Regular cardiac myocyte (primary cell): Measurements from ENCODE around the gene EFEMP2. TPM values are rescaled to one million over a fixed set of nuclear protein-coding genes. Genes with fewer than 3 reads are reported as not detected.

Experiments used
- total RNA-seq: library from RNA; depleted of rRNA; stranded (reverse); fragments of >200 nt; gene quantifications from 2 replicates; pipeline ENCODE4 v1.2.3, GENCODE V29; 2014

The EFEMP2 gene
- 44.9 and 71.0 TPM in 2 replicates for total RNA-seq

DNA sequence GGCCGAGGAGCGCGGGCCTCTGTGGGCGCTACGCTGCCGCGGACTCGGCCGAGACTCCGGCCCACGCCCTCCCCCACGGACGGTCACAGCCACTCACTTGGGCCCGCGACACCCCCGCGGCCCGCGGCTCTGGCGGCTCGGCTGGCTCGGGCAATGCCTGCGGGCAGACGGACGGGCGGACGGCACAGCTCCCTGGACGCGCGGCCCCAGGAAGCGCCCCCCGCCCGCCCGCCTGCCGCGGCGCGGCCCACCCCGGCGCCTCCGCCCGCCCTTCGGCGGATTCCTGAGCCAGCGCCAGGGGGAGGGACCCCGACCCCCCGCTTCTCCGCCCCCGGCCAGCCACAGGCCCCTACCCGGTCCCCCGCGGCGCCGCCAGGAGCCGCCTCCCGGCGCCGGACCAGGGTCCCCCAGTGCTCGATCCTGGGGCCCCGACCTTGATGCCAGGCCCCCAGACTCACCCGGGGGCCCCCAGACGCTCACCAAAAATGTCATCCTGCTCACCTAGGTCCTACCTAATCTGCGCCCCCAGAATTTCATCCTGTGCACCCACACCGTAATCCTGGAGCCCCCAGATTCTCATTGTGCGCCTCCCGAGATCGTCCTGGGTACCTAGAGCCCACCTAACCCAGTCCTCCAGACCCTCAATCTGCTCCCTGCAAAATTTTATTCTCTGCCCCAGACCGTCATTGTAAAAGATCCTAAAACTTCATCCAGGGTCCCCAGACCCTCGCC is at the start of gene EFEMP2:
Gene EFEMP2 (minus strand): TSS at position 215 of the 732 bp plus-strand sequence. CDS start 446 bp downstream, outside the sequence.

DNA sequence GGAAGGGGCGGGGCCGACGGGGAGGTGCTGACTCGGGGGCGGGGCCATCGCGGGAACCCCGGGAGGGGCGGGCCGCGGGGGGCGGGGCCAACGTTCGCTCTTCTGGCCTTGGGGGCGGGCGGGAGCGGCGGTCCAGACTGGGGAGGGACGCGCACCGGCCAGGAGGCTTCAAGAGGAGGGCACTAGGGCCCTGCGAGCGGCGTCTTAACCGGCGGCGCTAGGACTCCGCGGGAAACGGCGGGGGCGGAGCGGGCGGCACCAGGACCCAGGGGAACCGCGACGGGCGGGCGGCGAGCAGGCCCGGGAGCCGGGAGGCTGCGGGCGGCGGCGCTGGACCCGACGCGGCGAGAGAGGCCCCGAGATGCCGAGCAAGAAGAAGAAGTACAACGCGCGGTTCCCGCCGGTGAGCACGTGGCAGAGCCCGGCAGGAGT is 46.6 kb upstream of the EFEMP2 start, which contains the start of gene DRAP1:
Gene DRAP1 (plus strand): TSS at position 286 of the 432 bp plus-strand sequence. CDS start 76 bp downstream, at position 362.

DNA sequence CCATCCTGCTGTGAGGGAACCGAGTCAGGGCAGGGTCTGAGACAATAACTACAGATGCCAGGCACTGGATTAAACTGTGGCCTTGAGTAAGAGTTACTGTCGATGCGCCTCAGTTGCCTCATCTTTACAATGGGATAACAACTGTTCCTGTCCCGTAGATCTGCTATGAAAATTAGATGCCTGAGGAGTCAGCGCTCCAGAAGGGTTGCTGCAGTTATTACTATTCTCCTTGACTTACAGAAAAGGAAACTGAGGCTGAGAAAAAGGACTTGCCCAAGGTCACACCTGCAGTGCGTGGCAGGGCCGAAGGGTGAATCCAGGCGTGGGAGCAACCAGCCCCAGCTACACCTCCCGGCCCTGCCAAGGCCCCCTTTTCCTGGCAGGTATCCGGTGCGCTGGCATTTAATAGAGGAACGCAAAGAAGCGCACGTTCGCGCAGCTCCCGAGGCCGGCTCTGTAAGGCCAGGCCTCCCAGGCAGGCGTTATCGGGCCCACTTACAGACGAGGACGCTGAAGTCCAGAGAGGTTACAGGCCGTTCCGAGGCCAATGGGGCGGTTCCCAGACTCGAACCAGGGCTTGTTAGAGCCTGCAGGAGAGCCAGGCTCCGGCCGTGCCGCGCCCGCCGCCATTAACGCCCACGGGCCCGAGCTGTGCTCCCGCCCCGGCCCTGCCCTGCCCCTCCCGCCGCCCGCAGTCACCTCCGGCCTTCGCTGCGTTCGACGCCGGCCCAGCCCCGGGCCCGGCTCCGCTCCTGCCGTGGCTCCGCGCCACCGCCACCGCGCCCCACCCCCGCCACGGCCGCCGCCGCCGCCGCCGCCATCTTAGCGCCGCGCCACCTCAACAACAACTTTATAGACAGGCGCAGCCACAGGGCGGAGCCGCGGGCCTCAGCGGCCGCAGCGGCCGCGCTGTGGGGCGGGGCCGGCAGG is 45.9 kb upstream of the EFEMP2 start, which contains the start of gene C11orf68:
Gene C11orf68 (minus strand): TSS at position 852 of the 930 bp plus-strand sequence. CDS start 31 bp downstream, at position 821.

GRCh38 chr11:65900125-65900898 is 27.7 kb upstream of the EFEMP2 start, which contains the start of gene FOSL1:
Gene FOSL1 (minus strand): TSS chr11:65900388. CDS start chr11:65900339, 49 bp downstream.

DNA sequence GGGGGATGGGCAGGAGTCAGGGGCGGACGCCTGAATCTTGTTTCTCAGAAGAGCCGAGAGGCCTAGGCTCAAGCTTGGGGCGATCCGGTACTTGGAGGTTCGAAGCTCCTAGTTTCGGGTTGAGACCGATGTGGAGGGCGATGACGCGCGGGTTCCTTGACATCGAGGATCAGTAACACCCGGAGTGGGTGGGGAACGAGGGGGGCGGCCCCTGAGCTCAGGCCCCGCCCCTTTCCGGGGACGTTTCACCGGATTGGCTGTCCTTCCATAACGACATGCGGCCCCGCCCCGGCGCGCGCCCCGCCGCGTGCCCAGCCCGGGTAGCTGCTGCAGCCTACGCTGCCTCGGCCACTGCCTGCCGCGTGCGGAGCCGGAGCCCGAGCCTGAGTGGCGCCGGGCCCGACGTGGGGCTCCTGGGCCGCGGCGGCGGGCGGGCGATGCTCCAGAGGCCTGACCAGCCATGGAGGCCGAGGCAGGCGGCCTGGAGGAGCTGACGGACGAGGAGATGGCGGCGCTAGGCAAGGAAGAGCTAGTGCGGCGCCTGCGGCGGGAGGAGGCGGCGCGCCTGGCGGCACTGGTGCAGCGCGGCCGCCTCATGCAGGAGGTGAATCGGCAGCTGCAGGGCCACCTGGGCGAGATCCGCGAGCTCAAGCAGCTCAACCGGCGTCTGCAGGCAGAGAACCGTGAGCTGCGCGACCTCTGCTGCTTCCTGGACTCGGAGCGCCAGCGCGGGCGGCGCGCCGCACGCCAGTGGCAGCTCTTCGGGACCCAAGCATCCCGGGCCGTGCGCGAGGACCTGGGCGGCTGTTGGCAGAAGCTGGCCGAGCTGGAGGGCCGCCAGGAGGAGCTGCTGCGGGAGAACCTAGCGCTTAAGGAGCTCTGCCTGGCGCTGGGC is 18.0 kb upstream of the EFEMP2 start, which contains the start of gene CCDC85B:
Gene CCDC85B (plus strand): TSS at position 350 of the 895 bp plus-strand sequence. CDS start 111 bp downstream, at position 461.

GRCh38 chr11:65888163-65888814 is 15.7 kb upstream of the EFEMP2 start, which contains the start of gene FIBP:
Gene FIBP (minus strand): TSS chr11:65888471. CDS start chr11:65888418, 53 bp downstream.

GRCh38 chr11:65879617-65880016 is 7.0 kb upstream of the EFEMP2 start, which contains the start of gene CTSW:
Gene CTSW (plus strand): TSS chr11:65879837. CDS start chr11:65879855, 18 bp downstream.

DNA sequence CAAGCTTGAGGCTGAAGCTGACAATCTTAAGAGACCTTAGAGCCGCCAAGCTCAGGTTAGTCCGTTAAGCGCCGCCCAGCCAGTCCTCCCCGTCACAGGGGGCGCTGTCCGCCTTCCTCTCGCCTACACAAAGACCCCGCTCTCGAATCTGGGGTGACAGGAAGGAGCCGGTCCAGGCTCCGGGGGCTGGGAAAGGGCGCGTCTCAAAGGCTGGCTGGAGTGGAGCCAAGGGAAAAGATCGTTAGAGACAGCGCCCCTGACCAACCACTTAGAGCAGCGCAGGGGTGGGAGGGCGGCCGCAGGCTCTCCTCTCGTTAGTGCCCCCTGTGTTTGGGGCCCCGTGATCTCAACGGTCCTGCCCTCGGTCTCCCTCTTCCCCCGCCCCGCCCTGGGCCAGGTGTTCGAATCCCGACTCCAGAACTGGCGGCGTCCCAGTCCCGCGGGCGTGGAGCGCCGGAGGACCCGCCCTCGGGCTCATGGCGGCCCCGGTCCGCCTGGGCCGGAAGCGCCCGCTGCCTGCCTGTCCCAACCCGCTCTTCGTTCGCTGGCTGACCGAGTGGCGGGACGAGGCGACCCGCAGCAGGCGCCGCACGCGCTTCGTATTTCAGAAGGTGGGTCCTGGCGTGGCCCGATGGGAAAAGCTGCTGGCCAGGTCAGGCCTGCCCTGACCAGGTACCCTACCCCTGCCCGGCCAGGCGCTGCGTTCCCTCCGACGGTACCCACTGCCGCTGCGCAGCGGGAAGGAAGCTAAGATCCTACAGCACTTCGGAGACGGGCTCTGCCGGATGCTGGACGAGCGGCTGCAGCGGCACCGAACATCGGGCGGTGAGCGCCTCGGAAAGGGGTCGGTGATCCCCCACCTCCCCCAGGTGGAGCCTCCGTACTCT is 12.1 kb downstream of the EFEMP2 start, which contains the start of gene MUS81:
Gene MUS81 (plus strand): TSS at position 156 of the 887 bp plus-strand sequence. CDS start 321 bp downstream, at position 477.

GRCh38 chr11:65857853-65858680 is 14.5 kb downstream of the EFEMP2 start, which contains the start of gene CFL1:
Gene CFL1 (minus strand): TSS chr11:65858180. CDS start chr11:65858099, 81 bp downstream.

GRCh38 chr11:65833297-65834030 is 39.1 kb downstream of the EFEMP2 start, which contains the start of gene SNX32:
Gene SNX32 (plus strand): TSS chr11:65833963. CDS start chr11:65834066, 103 bp downstream.

Other genes with a start within 250 kb of the EFEMP2 start
- gene SIPA1, start 234.7 kb downstream of the EFEMP2 start, total RNA-seq = 10.1 and 19.9 TPM in 2 replicates
- 12.7 and 22.6 TPM in 2 replicates for gene RELA, start 209.9 kb downstream of the EFEMP2 start, total RNA-seq
- gene KAT5, start 160.5 kb downstream of the EFEMP2 start, total RNA-seq = 33.5 and 36.6 TPM in 2 replicates
- gene RNASEH2C, start 152.0 kb downstream of the EFEMP2 start, total RNA-seq = 33.0 and 59.0 TPM in 2 replicates
- 7.7 and 8.5 TPM in 2 replicates for gene AP5B1, start 91.8 kb downstream of the EFEMP2 start, total RNA-seq
- under 0.01 TPM in 1 of 2 replicates, not detected in the other for gene OVOL1, start 85.7 kb downstream of the EFEMP2 start, total RNA-seq
- 0.38 and 2.5 TPM in 2 replicates for gene SNX32, start 38.8 kb downstream of the EFEMP2 start, total RNA-seq
- 677 and 1,304 TPM in 2 replicates for gene CFL1, start 14.6 kb downstream of the EFEMP2 start, total RNA-seq
- 45.4 and 48.7 TPM in 2 replicates for gene MUS81, start 12.4 kb downstream of the EFEMP2 start, total RNA-seq
- not detected in 2 replicates for gene CTSW, start 7.0 kb upstream of the EFEMP2 start, total RNA-seq
- gene FIBP, start 15.7 kb upstream of the EFEMP2 start, total RNA-seq = 128 and 212 TPM in 2 replicates
- gene CCDC85B, start 17.9 kb upstream of the EFEMP2 start, total RNA-seq = 80.3 and 108 TPM in 2 replicates
- gene FOSL1, start 27.6 kb upstream of the EFEMP2 start, total RNA-seq = 17.5 and 28.6 TPM in 2 replicates
- 17.1 and 21.1 TPM in 2 replicates for gene C11orf68, start 46.3 kb upstream of the EFEMP2 start, total RNA-seq
- 130 and 436 TPM in 2 replicates for gene DRAP1, start 46.6 kb upstream of the EFEMP2 start, total RNA-seq
- not detected in 2 replicates for gene TSGA10IP, start 72.7 kb upstream of the EFEMP2 start, total RNA-seq
- gene SART1, start 88.9 kb upstream of the EFEMP2 start, total RNA-seq = 28.5 and 63.6 TPM in 2 replicates
- 26.8 and 40.8 TPM in 2 replicates for gene EIF1AD, start 129.4 kb upstream of the EFEMP2 start, total RNA-seq
- 10.7 and 54.1 TPM in 2 replicates for gene BANF1, start 129.7 kb upstream of the EFEMP2 start, total RNA-seq
- 0.38 and 0.56 TPM in 2 replicates for gene CST6, start 139.2 kb upstream of the EFEMP2 start, total RNA-seq
- gene CATSPER1, start 153.7 kb upstream of the EFEMP2 start, total RNA-seq = under 0.01 and 0.19 TPM in 2 replicates
- not detected in 2 replicates for gene GAL3ST3, start 176.4 kb upstream of the EFEMP2 start, total RNA-seq
- gene SF3B2, start 179.6 kb upstream of the EFEMP2 start, total RNA-seq = 141 and 205 TPM in 2 replicates
- 21.1 and 33.0 TPM in 2 replicates for gene PACS1, start 197.5 kb upstream of the EFEMP2 start, total RNA-seq